MCF 10A (cell line): Measurements from ENCODE around the gene UBE2Q1. TPM values are rescaled to one million over a fixed set of nuclear protein-coding genes. Genes with fewer than 3 reads are reported as not detected.

ENCODE experiments used
- BruUV-seq: library from RNA; stranded (reverse); fragments of 400-500 nt; replicated peaks from 2 replicates; lab custom pipeline; 2021; lab: Mats Ljungman, UMichigan
- CTCF ChIA-PET: fragments of 300-600 bp; sonication (Branson Sonifier 250); formaldehyde crosslinking; extraction: SDS; loops from one replicate; lab custom pipeline; 2021; ENCODE audit warnings: antibody characterized with exemption, inconsistent platforms; lab: Yijun Ruan, JAX
- POLR2A ChIA-PET: fragments of 300-600, 350-650 bp; sonication (Branson Sonifier 250); formaldehyde crosslinking; extraction: SDS; loops from one replicate; lab custom pipeline; 2020; ENCODE audit warnings: antibody characterized with exemption, inconsistent platforms; lab: Yijun Ruan, JAX
- DNase-seq: peaks from one replicate; pipeline ENCODE4 v3.0.0-alpha.2; 2018; ENCODE audit not compliant: unreplicated experiment
- H3K27ac Mint-ChIP-seq: one replicate; pipeline ENCODE4 v1.8.0; 2022; ENCODE audit warnings: mild to moderate bottlenecking, low read depth, mixed read lengths; ENCODE audit not compliant: unreplicated experiment
- H3K27me3 Mint-ChIP-seq: one replicate; pipeline ENCODE4 v1.8.0; 2022; ENCODE audit warnings: mixed read lengths; ENCODE audit not compliant: insufficient read depth, unreplicated experiment
- H3K36me3 Mint-ChIP-seq: one replicate; pipeline ENCODE4 v1.8.0; 2022; ENCODE audit warnings: mild to moderate bottlenecking, moderate library complexity, mixed read lengths; ENCODE audit not compliant: insufficient read depth, unreplicated experiment
- H3K4me1 Mint-ChIP-seq: one replicate; pipeline ENCODE4 v1.8.0; 2022; ENCODE audit warnings: mixed read lengths; ENCODE audit not compliant: insufficient read depth, unreplicated experiment
- H3K4me3 Mint-ChIP-seq: one replicate; pipeline ENCODE4 v1.8.0; 2022; ENCODE audit warnings: mild to moderate bottlenecking, moderate library complexity, mixed read lengths; ENCODE audit not compliant: unreplicated experiment
- H3K9me3 Mint-ChIP-seq: one replicate; pipeline ENCODE4 v1.8.0; 2022; ENCODE audit warnings: mixed read lengths; ENCODE audit not compliant: unreplicated experiment
- intact Hi-C: fragments of 100-400 bp; cut with micrococcal nuclease; formaldehyde crosslinking; loops from 2 replicates; pipeline ENCODE4 v1.14.1; 2022
- total RNA-seq: library from RNA; stranded (reverse); gene quantifications from 2 replicates; pipeline ENCODE4 v1.2.3, GENCODE V29; 2022
- TF ChIP-seq, protein P1 (sequence below): fragments of 200-600 bp; IDR thresholded peaks from one replicate; pipeline ENCODE4 v1.8.0; 2022; ENCODE audit warnings: antibody characterized with exemption, mild to moderate bottlenecking; ENCODE audit not compliant: unreplicated experiment

UBE2Q1 gene
- total RNA-seq, 1 experiment from 2014 or later: 111 TPM

DNA sequence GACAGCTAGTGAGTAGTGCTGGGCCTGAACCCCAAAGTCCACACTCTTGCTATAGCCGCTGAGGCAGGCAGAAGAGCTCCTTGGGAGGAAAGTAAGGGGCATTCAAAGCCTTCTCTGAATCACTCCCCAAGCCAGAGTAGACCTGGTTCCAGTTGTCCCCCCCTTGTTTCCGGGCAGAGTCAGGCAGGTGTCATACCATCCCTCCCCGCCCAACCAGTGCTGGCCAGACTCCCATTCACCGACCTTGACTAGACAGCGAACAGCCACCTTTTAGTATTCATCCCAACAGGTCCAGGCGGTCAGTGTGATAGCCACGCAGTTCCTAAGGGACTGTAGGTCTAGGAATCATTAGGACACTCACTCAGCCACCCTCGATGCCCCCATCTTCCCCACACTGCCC, 20.9 kb upstream of the UBE2Q1 start:
- TF ChIP-seq, protein P1, sequence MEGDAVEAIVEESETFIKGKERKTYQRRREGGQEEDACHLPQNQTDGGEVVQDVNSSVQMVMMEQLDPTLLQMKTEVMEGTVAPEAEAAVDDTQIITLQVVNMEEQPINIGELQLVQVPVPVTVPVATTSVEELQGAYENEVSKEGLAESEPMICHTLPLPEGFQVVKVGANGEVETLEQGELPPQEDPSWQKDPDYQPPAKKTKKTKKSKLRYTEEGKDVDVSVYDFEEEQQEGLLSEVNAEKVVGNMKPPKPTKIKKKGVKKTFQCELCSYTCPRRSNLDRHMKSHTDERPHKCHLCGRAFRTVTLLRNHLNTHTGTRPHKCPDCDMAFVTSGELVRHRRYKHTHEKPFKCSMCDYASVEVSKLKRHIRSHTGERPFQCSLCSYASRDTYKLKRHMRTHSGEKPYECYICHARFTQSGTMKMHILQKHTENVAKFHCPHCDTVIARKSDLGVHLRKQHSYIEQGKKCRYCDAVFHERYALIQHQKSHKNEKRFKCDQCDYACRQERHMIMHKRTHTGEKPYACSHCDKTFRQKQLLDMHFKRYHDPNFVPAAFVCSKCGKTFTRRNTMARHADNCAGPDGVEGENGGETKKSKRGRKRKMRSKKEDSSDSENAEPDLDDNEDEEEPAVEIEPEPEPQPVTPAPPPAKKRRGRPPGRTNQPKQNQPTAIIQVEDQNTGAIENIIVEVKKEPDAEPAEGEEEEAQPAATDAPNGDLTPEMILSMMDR: no peak
- ChIA-PET CTCF (interaction anchor here (0.6 to 1.7 kb wide), 4 partner anchors 100 to 1395 kb away, joined by 3 to 5 read pairs (median 4); no protein-coding TSS in a partner anchor), POLR2A (interaction anchor here (1.1 to 2.6 kb wide), 4 partner anchors 12 to 27 kb away, joined by 3 to 8 read pairs (median 6); partner anchors contain the start of gene CHRNB2)
- DNase-seq: no peak
- Mint-ChIP-seq H3K36me3 (peaks cover 53% of the 10 kb centered on the region), H3K27ac (no peak overlapping the region), H3K4me3 (no peak overlapping the region), H3K27me3 (peaks cover 7% of the 10 kb centered on the region), H3K9me3 (no peaks in the 10 kb centered on the region), H3K4me1 (peaks cover 8% of the 10 kb centered on the region)
- no TSS peak for BruUV-seq
- intact Hi-C loops: no loop called here

DNA sequence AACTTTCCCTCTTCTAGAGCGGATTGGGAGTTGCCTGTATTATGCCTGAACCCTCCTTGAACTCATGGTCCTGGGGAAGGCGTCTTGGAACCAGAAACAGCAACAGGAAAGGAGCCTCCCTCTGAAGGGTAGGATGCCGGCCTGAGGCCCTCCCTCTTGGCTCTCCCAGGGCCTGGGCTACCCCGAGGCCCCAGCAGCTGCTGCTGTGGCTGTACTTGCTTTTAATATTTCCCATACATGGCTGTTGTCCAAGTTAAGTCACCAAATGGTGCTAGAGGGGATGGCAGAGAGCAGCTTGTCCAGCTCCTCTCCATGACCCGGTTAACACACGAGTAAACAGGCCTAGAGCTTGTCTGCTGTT, 19.6 kb upstream of the UBE2Q1 start:
- intact Hi-C loops: no loop called here
- H3K27me3 Mint-ChIP-seq: peaks cover 18% of the 10 kb centered on the region
- H3K4me1 Mint-ChIP-seq: peaks cover 8% of the 10 kb centered on the region
- TF ChIP-seq, protein P1: no peak
- ChIA-PET CTCF (interaction anchor here (1.0 to 1.7 kb wide), 2 partner anchors 18 to 301 kb away, joined by 4 to 5 read pairs; no protein-coding TSS in a partner anchor), POLR2A (interaction anchor here (0.8 to 2.6 kb wide), 5 partner anchors 9 to 27 kb away, joined by 3 to 8 read pairs (median 3); partner anchors contain the start of gene CHRNB2)
- no peak for DNase-seq
- no peak overlapping the region for H3K4me3 Mint-ChIP-seq
- H3K27ac Mint-ChIP-seq: no peak overlapping the region
- no TSS peak for BruUV-seq
- H3K36me3 Mint-ChIP-seq: peaks cover 39% of the 10 kb centered on the region
- no peaks in the 10 kb centered on the region for H3K9me3 Mint-ChIP-seq

DNA sequence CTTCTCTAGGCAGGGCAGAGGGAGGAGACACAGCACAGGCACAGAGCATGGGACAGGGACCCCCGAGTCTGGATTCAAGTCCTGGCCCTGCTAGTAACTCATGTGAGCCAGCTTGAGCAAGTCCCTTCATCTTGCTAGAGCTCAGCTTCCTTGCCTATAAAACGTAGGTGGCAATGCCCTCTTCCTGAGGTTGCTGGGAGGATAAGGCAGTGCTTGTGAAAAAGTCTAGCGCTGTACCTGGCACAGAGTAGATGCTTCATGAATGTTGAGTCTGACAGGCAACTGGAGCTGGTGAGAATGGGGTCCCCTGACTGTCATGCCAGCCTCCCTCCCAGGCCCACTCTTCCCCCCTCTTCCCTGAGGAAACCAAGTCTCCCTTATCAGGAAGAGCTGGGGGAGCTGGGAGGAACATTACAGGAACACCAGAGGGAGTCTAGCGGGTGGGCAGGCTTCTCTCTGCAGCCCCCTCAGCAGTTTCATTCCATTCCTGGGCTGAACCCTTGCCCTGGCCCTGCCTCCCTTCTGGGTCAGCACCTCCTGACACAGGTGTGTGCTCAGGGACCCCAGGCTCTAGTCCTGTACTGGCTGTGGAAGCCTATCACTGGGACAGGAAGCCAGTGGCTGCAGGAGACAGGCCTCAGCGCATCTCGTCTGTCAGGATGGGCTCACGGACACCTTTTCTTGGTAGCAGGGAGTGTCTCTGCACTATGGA, 19.0 kb upstream of the UBE2Q1 start:
- no peak overlapping the region for H3K27ac Mint-ChIP-seq
- peaks cover 8% of the 10 kb centered on the region for H3K4me1 Mint-ChIP-seq
- BruUV-seq: no TSS peak
- no peaks in the 10 kb centered on the region for H3K9me3 Mint-ChIP-seq
- H3K27me3 Mint-ChIP-seq: peaks cover 18% of the 10 kb centered on the region
- intact Hi-C loops: no loop called here
- TF ChIP-seq, protein P1: no peak
- DNase-seq: no peak
- no peak overlapping the region for H3K4me3 Mint-ChIP-seq
- POLR2A ChIA-PET: interaction anchor here (0.8 to 2.6 kb wide), 4 partner anchors 9 to 18 kb away, joined by 3 to 8 read pairs (median 4); partner anchors contain the start of gene CHRNB2
- peaks cover 34% of the 10 kb centered on the region for H3K36me3 Mint-ChIP-seq
- CTCF ChIA-PET: interaction anchor here (2.9 kb wide), 1 partner anchor 18 kb away, joined by 13 read pairs; no protein-coding TSS in a partner anchor

DNA sequence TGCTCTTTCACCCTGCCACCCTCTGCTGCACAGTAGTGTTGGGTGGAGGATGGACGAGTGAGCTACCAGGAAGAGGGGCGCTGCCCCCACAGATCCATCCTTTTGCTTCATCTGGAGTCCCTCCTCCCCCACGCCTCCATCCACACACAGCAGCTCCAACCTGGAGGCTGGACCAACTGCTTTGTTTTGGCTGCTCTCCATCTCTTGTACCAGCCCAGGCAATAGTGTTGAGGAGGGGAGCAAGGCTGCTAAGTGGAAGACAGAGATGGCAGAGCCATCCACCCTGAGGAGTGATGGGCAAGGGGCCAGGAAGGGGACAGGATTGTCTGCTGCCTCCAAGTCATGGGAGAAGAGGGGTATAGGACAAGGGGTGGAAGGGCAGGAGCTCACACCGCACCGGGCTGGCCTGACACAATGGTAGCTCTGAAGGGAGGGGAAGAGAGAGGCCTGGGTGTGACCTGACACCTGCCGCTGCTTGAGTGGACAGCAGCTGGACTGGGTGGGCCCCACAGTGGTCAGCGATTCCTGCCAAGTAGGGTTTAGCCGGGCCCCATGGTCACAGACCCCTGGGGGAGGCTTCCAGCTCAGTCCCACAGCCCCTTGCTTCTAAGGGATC, 17.6 kb upstream of the UBE2Q1 start:
- ChIA-PET CTCF (interaction anchor here (0.5 to 2.9 kb wide), 4 partner anchors 16 to 509 kb away, joined by 3 to 13 read pairs (median 4); no protein-coding TSS in a partner anchor), POLR2A (interaction anchor here (1.4 to 2.4 kb wide), 2 partner anchors 16 to 30 kb away, joined by 4 to 8 read pairs; no protein-coding TSS in a partner anchor)
- DNase-seq: no peak
- H3K27me3 Mint-ChIP-seq: peaks cover 20% of the 10 kb centered on the region
- H3K4me1 Mint-ChIP-seq: peaks cover 8% of the 10 kb centered on the region
- no peak overlapping the region for H3K4me3 Mint-ChIP-seq
- TF ChIP-seq, protein P1: no peak
- BruUV-seq: no TSS peak
- intact Hi-C loops: no loop called here
- H3K27ac Mint-ChIP-seq: no peak overlapping the region
- H3K9me3 Mint-ChIP-seq: no peaks in the 10 kb centered on the region
- H3K36me3 Mint-ChIP-seq: peaks cover 20% of the 10 kb centered on the region
